Measurements from ENCODE around the gene SYNPO2. TPM values are rescaled to one million over a fixed set of nuclear protein-coding genes. Genes with fewer than 3 reads are reported as not detected.

The SYNPO2 gene
- total RNA-seq, 1 experiment from 2014 or later: 0.93 TPM

GRCh38 chr4:118842055-118842454 lies 46.6 kb upstream of the SYNPO2 start (continued):
- TF ChIP-seq EZH2phosphoT487 (IDR thresholded peaks at IDR 0.05; ENCODE audit: borderline replicate concordance): no peak

GRCh38 chr4:118843237-118843636 lies 45.4 kb upstream of the SYNPO2 start:
- Histone ChIP-seq H3K27me3 (ENCODE audit: insufficient read depth, low read length) (no peaks in the 10 kb centered on the region), H3K9me2 (ENCODE audit: insufficient read depth) (no peaks in the 10 kb centered on the region), H3K4me1 (ENCODE audit: control insufficient read depth in 1 of 2, insufficient read depth in 2 of 2, low read length in 2 of 2) (peaks cover 15 to 24% of the 10 kb centered on the region in 2 experiments), H3K9ac (ENCODE audit: low read length) (no peak overlapping the region), H3K27ac (ENCODE audit: low read depth, low read length) (no peak overlapping the region), H4K20me1 (ENCODE audit: insufficient read depth) (no peaks in the 10 kb centered on the region), H3K9me3 (ENCODE audit: control insufficient read depth in 1 of 2, insufficient read depth in 1 of 2, low read depth in 1 of 2, low read length in 2 of 2) (no peaks in the 10 kb centered on the region), H3K4me2 (ENCODE audit: low read length) (no peak overlapping the region), H2AFZ (ENCODE audit: low read depth, low read length, poor library complexity, severe bottlenecking) (no peak overlapping the region), H3K36me3 (ENCODE audit: control insufficient read depth in 1 of 2, insufficient read depth in 2 of 2, low read length in 2 of 2) (no peaks in the 10 kb centered on the region), H3K79me2 (ENCODE audit: insufficient read depth, low read length) (no peaks in the 10 kb centered on the region), H3K4me3 (replicated peaks in 1 of 2; ENCODE audit: low read depth in 1 of 2, low read length in 2 of 2) (no peak overlapping the region)
- ATAC-seq: no peak
- TF ChIP-seq RAD21 (IDR thresholded peaks at IDR 0.05; ENCODE audit: low read depth) (no peak), EGR1 (IDR thresholded peaks at IDR 0.05; ENCODE audit: low read depth) (no peak), FOSL1 (IDR thresholded peaks at IDR 0.05; ENCODE audit: low read depth) (no peak), ELF1 (IDR thresholded peaks at IDR 0.05; ENCODE audit: borderline replicate concordance, low read depth) (no peak), EZH2 (IDR thresholded peaks at IDR 0.05) (no peak), JUND (IDR thresholded peaks at IDR 0.05) (no peak), SRF (IDR thresholded peaks at IDR 0.05; ENCODE audit: low read depth) (no peak), YY1 (IDR thresholded peaks at IDR 0.05; ENCODE audit: extremely low read depth, insufficient replicate concordance, low read depth, low read length) (no peak), SP1 (IDR thresholded peaks at IDR 0.05; ENCODE audit: low read depth) (no peak), ZBTB33 (IDR thresholded peaks at IDR 0.05; ENCODE audit: extremely low read depth, insufficient replicate concordance, low read length) (no peak), ZNF274 (IDR thresholded peaks at IDR 0.05; ENCODE audit: low read depth, low read length) (no peak), POLR2AphosphoS5 (IDR thresholded peaks at IDR 0.05; ENCODE audit: low read depth, low read length) (no peak), REST (IDR thresholded peaks at IDR 0.05; ENCODE audit: low read depth) (no peak), ZFX (IDR thresholded peaks at IDR 0.05) (no peak), SIN3A (IDR thresholded peaks at IDR 0.05; ENCODE audit: low read depth) (no peak), CEBPB (IDR thresholded peaks at IDR 0.05; ENCODE audit: low read depth) (no peak), EZH2phosphoT487 (IDR thresholded peaks at IDR 0.05; ENCODE audit: borderline replicate concordance) (no peak), CTCF (IDR thresholded peaks at IDR 0.05 in 2 of 3, conservative IDR thresholded peaks at IDR 0.05 in 1 of 3; ENCODE audit: borderline replicate concordance in 1 of 3, insufficient read depth in 1 of 3, low read depth in 2 of 3, low read length in 2 of 3) (no peak), POLR2A (IDR thresholded peaks at IDR 0.05; ENCODE audit: borderline replicate concordance, extremely low read depth, insufficient read depth, insufficient read length) (no peak)
- ChIA-PET RAD21 (ENCODE audit: low non-redundant PET in 1 of 2, low total read pairs in 2 of 2, uncharacterized antibody in 2 of 2, unreplicated experiment in 2 of 2) (no interaction called here), CTCF (no interaction called here), POLR2A (no interaction called here)
- no TSS peak for BruUV-seq (replicated peaks)
- intact Hi-C loops (cut with micrococcal nuclease): no loop called here
- DNase-seq (ENCODE audit: low read depth, low spot score): no peak
